IMR-90 (cell line): ENCODE data around the gene MTERF2. TPM values are rescaled to one million over a fixed set of nuclear protein-coding genes. Genes with fewer than 3 reads are reported as not detected.

ENCODE experiments used
- ATAC-seq: fragments of 200-7000 bp; cut with Tn5 transposase; 2 replicates; pipeline ENCODE4 v1.9.1; 2020; ENCODE audit warnings: low read depth, mild to moderate bottlenecking, moderate library complexity
- BruUV-seq: library from RNA; stranded (reverse); fragments of 400-500 nt; replicated peaks from 2 replicates; lab custom pipeline; 2021; lab: Mats Ljungman, UMichigan
- CTCF ChIA-PET: fragments of 300-600 bp; formaldehyde crosslinking; extraction: SDS; loops from one replicate; lab custom pipeline; 2021; ENCODE audit warnings: antibody characterized with exemption; lab: Yijun Ruan, JAX
- POLR2A ChIA-PET: fragments of 300-600 bp; sonication (Branson Sonifier 250); formaldehyde crosslinking; loops from one replicate; lab custom pipeline; 2022; ENCODE audit warnings: antibody characterized with exemption; ENCODE audit not compliant: unreplicated experiment; lab: Charles Lee
- DNase-seq: peaks from one replicate; pipeline ENCODE4 v3.0.0; 2013
- H2AFZ ChIP-seq: replicated peaks from 2 replicates; pipeline ENCODE3; 2013; ENCODE audit warnings: low read length, mild to moderate bottlenecking; ENCODE audit not compliant: poor library complexity
- H2AK5ac ChIP-seq: 2 replicates; pipeline ENCODE4 v1.6.1; 2013; ENCODE audit warnings: low read depth, low read length, inconsistent platforms
- H2AK9ac ChIP-seq: replicated peaks from 2 replicates; pipeline ENCODE3; 2013; ENCODE audit warnings: mild to moderate bottlenecking, low read depth, low read length, moderate library complexity; ENCODE audit not compliant: poor library complexity
- H2BK120ac ChIP-seq: 2 replicates; pipeline ENCODE4 v1.6.1; 2013; ENCODE audit warnings: low read depth, low read length, inconsistent platforms
- H2BK15ac ChIP-seq: 3 replicates; pipeline ENCODE4 v1.6.1; 2013; ENCODE audit warnings: low read depth, low read length, inconsistent platforms
- H2BK20ac ChIP-seq: 2 replicates; pipeline ENCODE4 v1.6.1; 2013; ENCODE audit warnings: low read depth, mild to moderate bottlenecking, inconsistent platforms, low read length, moderate library complexity
- H2BK5ac ChIP-seq: 2 replicates; pipeline ENCODE4 v1.6.1; 2013; ENCODE audit warnings: mild to moderate bottlenecking, low read depth, low read length, inconsistent platforms; ENCODE audit not compliant: poor library complexity, severe bottlenecking
- H3K14ac ChIP-seq: replicated peaks from 2 replicates; pipeline ENCODE4 v1.6.1; 2013; ENCODE audit warnings: low read depth, low read length, inconsistent platforms
- H3K18ac ChIP-seq: 2 replicates; pipeline ENCODE4 v1.6.1; 2013; ENCODE audit warnings: low read depth, low read length, control low read depth
- H3K23ac ChIP-seq: 2 replicates; pipeline ENCODE4 v1.6.1; 2013; ENCODE audit warnings: low read depth, low read length, inconsistent platforms
- H3K27ac ChIP-seq: 2 replicates; pipeline ENCODE4 v1.5.1; 2013; ENCODE audit warnings: mild to moderate bottlenecking, control low read depth, low read length; ENCODE audit not compliant: insufficient read depth
- H3K27me3 ChIP-seq: 2 replicates; pipeline ENCODE4 v1.6.1; 2013; ENCODE audit warnings: low read length; ENCODE audit not compliant: control insufficient read depth, insufficient read depth
- H3K36me3 ChIP-seq: 2 replicates; pipeline ENCODE4 v1.6.1; 2013; ENCODE audit warnings: low read length, mixed read lengths; ENCODE audit not compliant: control insufficient read depth, insufficient read depth
- H3K4ac ChIP-seq: 2 replicates; pipeline ENCODE4 v1.6.1; 2013; ENCODE audit warnings: low read depth, low read length, inconsistent platforms
- H3K4me1 ChIP-seq: 2 replicates; pipeline ENCODE4 v1.6.1; 2013; ENCODE audit warnings: low read length, mixed read lengths; ENCODE audit not compliant: control insufficient read depth, insufficient read depth
- H3K4me2 ChIP-seq: 2 replicates; pipeline ENCODE4 v1.6.1; 2013; ENCODE audit warnings: low read depth, mild to moderate bottlenecking, control low read depth, low read length, moderate library complexity
- H3K4me3 ChIP-seq: 2 replicates; pipeline ENCODE4 v1.5.1; 2013; ENCODE audit warnings: low read depth, mild to moderate bottlenecking, control low read depth, low read length, moderate library complexity; ENCODE audit not compliant: insufficient read depth
- H3K56ac ChIP-seq: 2 replicates; pipeline ENCODE4 v1.6.1; 2013; ENCODE audit warnings: low read length, inconsistent platforms; ENCODE audit not compliant: insufficient read depth; ENCODE audit errors: extremely low read depth
- H3K79me1 ChIP-seq, 2 experiments: 2 replicates each; pipeline ENCODE4 v1.6.1; 2013; ENCODE audit warnings: low read length in 2 of 2, inconsistent platforms in 1 of 2, low read depth in 1 of 2
- H3K9ac ChIP-seq: 2 replicates; pipeline ENCODE4 v1.6.1; 2013; ENCODE audit warnings: low read depth, low read length, control low read depth
- H3K9me1 ChIP-seq: 2 replicates; pipeline ENCODE4 v1.6.1; 2013; ENCODE audit warnings: low read length, inconsistent platforms; ENCODE audit not compliant: insufficient read depth
- H3K9me3 ChIP-seq: 2 replicates; pipeline ENCODE4 v1.6.1; 2013; ENCODE audit warnings: low read length; ENCODE audit not compliant: control insufficient read depth, insufficient read depth
- H4K20me1 ChIP-seq: 2 replicates; pipeline ENCODE4 v1.6.1; 2013; ENCODE audit warnings: low read length, inconsistent platforms; ENCODE audit not compliant: insufficient read depth
- H4K5ac ChIP-seq: 2 replicates; pipeline ENCODE4 v1.6.1; 2013; ENCODE audit warnings: mild to moderate bottlenecking, low read depth, low read length, control low read depth
- H4K8ac ChIP-seq, 2 experiments: 2 replicates each; pipeline ENCODE4 v1.6.1; 2013; ENCODE audit warnings: low read depth in 2 of 2, low read length in 2 of 2, control low read depth in 1 of 2, inconsistent platforms in 1 of 2
- H4K91ac ChIP-seq: 2 replicates; pipeline ENCODE4 v1.6.1; 2013; ENCODE audit warnings: low read depth, low read length, inconsistent platforms; ENCODE audit not compliant: insufficient read depth
- CTCF ChIP-seq: conservative IDR thresholded peaks from 2 replicates; pipeline ENCODE4 v1.5.1; 2012; ENCODE audit warnings: mild to moderate bottlenecking, low read depth, low read length, improper control_type of control experiment
- NFE2L2 ChIP-seq: fragments of 150-350 bp; IDR thresholded peaks from 2 replicates; pipeline ENCODE4 v1.6.1; 2016; ENCODE audit warnings: low read depth, mild to moderate bottlenecking, low read length
- POLR2A ChIP-seq: IDR thresholded peaks from 2 replicates; pipeline ENCODE4 v1.6.1; 2012; ENCODE audit warnings: mild to moderate bottlenecking, low read depth, low read length
- SMC3 ChIP-seq: fragments of 150-350 bp; IDR thresholded peaks from 2 replicates; pipeline ENCODE4 v1.6.1; 2016; ENCODE audit warnings: low read depth, mild to moderate bottlenecking, antibody characterized with exemption, low read length, moderate library complexity
- WGBS, 2 experiments: methylation state at CpG; one replicate each; pipeline versions ENCODE4 v1.1.5 to v1.1.7; 2013; ENCODE audit warnings: missing lambda C conversion rate in 2 of 2; ENCODE audit not compliant: insufficient read length in 1 of 2; ENCODE audit errors: extremely low coverage in 2 of 2; 5-methylcytosine and 5-hydroxymethylcytosine counted together
- dilution Hi-C: fragments of 300-500 bp; cut with HindIII; formaldehyde crosslinking; loops from one replicate; pipeline ENCODE4 v1.14.3; 2018; ENCODE audit warnings: low sequenced_read_pairs; ENCODE audit not compliant: unreplicated experiment
- in situ Hi-C: fragments of 300-500 bp; cut with MboI; formaldehyde crosslinking; loops from 3 replicates; pipeline ENCODE4 v1.14.3; 2019; ENCODE audit warnings: low sequenced_read_pairs, inconsistent platforms, mixed read lengths
- intact Hi-C: fragments of 100-400 bp; cut with micrococcal nuclease; formaldehyde crosslinking; loops from 2 replicates; pipeline ENCODE4 v1.10.0; 2022
- polyA plus RNA-seq, 3 experiments: library from polyadenylated mRNA; depleted of rRNA; stranded (reverse); fragments of >200 nt; gene quantifications; 2 replicates each; pipeline ENCODE4 v1.2.3, GENCODE V29; 2012; ENCODE audit warnings: low replicate concordance in 1 of 3
- total RNA-seq: library from RNA; depleted of rRNA; stranded (reverse); fragments of >200 nt; gene quantifications from 2 replicates; pipeline ENCODE4 v1.2.3, GENCODE V29; 2012

Gene MTERF2
- total and polyA plus RNA-seq, 2 of the 4 experiments (the other 2 are of a cell fraction), result 3.0 to 3.8 TPM

GRCh38 chr12:107017042-107017441 lies 30.1 kb upstream of the MTERF2 start:
- Histone ChIP-seq H3K4me2 (no peak overlapping the region), H3K4me3 (no peak overlapping the region), H2BK15ac (no peak overlapping the region), H2BK120ac (no peak overlapping the region), H2AK9ac (no peak overlapping the region), H3K18ac (no peak overlapping the region), H3K56ac (no peak overlapping the region), H4K8ac (no peak overlapping the region), H3K4me1 (no peaks in the 10 kb centered on the region), H2AFZ (no peak overlapping the region), H3K9ac (no peak overlapping the region), H4K20me1 (no peaks in the 10 kb centered on the region), H4K91ac (no peak overlapping the region), H3K4ac (no peak overlapping the region), H2AK5ac (no peak overlapping the region), H3K27me3 (no peaks in the 10 kb centered on the region), H3K36me3 (peaks cover 3% of the 10 kb centered on the region; the same call in 1 of the 2 replicates), H2BK5ac (no peak overlapping the region), H3K14ac (no peak overlapping the region), H3K27ac (no peak overlapping the region), H3K9me3 (no peaks in the 10 kb centered on the region), H3K9me1 (no peaks in the 10 kb centered on the region), H2BK20ac (no peak overlapping the region), H3K23ac (no peak overlapping the region), H3K79me1 (peaks cover 0 to 5% of the 10 kb centered on the region in 2 experiments; a peak in 3 of 4 replicates), H4K5ac (no peak overlapping the region)
- no TSS peak for BruUV-seq
- ATAC-seq, result no peak
- ChIA-PET CTCF (no interaction called here), POLR2A (no interaction called here)
- dilution Hi-C loops, result no loop called here
- TF ChIP-seq POLR2A (no peak), NFE2L2 (no peak), CTCF (no peak), SMC3 (no peak)
- in situ Hi-C loops, result no loop called here
- DNase-seq, result no peak
- WGBS, 2 experiments, result no CpG with 5 or more reads among the region's 4 CpGs
- intact Hi-C loops, result no loop called here
